CD4-positive, alpha-beta T cell (primary cell): ENCODE results near the gene AGAP9. TPM values are rescaled to one million over a fixed set of nuclear protein-coding genes. Genes with fewer than 3 reads are reported as not detected.
"Not testable (repeated sequence)": the region's sequence is repeated elsewhere in the genome, so short reads cannot be mapped to it uniquely, and the experiment has no call there.

Experiments
- ATAC-seq: fragments of 200-7000 bp; cut with Tn5 transposase; one replicate; pipeline ENCODE4 v1.10.0; 2022; ENCODE audit warnings: mild to moderate bottlenecking; ENCODE audit not compliant: poor library complexity
- CTCF ChIA-PET: fragments of 350-600 bp; sonication (Branson Sonifier 250); formaldehyde crosslinking; loops from one replicate; lab custom pipeline; 2021; ENCODE audit warnings: antibody characterized with exemption, inconsistent platforms; lab: Charles Lee
- POLR2A ChIA-PET: fragments of 350-600 bp; sonication (Branson Sonifier 250); formaldehyde crosslinking; loops from one replicate; lab custom pipeline; 2021; ENCODE audit warnings: antibody characterized with exemption, inconsistent platforms; lab: Charles Lee
- DNase-seq, 14 experiments: peaks; one replicate each; pipeline ENCODE4 v3.0.0-alpha.2; 2013 to 2020; ENCODE audit warnings: mixed read lengths in 2 of 14
- H3K27ac ChIP-seq, 2 donors: one replicate each; pipeline versions ENCODE4 v1.5.1 to v1.7.0; 2013; ENCODE audit warnings: low read length in 2 of 2, low read depth in 1 of 2, mild to moderate bottlenecking in 1 of 2
- H3K27me3 ChIP-seq, 2 experiments: 1 replicate in 1 of 2; 2 replicates in 1 of 2; pipeline versions ENCODE4 v1.6.1 to v1.7.0; 2013; ENCODE audit warnings: low read length in 2 of 2, control low read depth in 1 of 2, mild to moderate bottlenecking in 1 of 2, moderate library complexity in 1 of 2; ENCODE audit not compliant: insufficient read depth in 2 of 2, control insufficient read depth in 1 of 2
- H3K36me3 ChIP-seq: one replicate; pipeline ENCODE4 v1.6.1; 2013; ENCODE audit warnings: low read length, control low read depth; ENCODE audit not compliant: insufficient read depth
- H3K4me1 ChIP-seq: one replicate; pipeline ENCODE4 v1.6.1; 2013; ENCODE audit warnings: low read length, control low read depth; ENCODE audit not compliant: insufficient read depth
- H3K4me3 ChIP-seq: one replicate; pipeline ENCODE4 v1.5.1; 2013; ENCODE audit warnings: mild to moderate bottlenecking, low read length, moderate library complexity
- H3K9me3 ChIP-seq, 2 experiments: 1 replicate in 1 of 2; 2 replicates in 1 of 2; pipeline versions ENCODE4 v1.6.1 to v1.7.0; 2013; ENCODE audit warnings: low read length in 2 of 2, mild to moderate bottlenecking in 2 of 2, control low read depth in 1 of 2, moderate library complexity in 1 of 2; ENCODE audit not compliant: control insufficient read depth in 1 of 2, insufficient read depth in 1 of 2
- H3K27ac Mint-ChIP-seq: one replicate; pipeline ENCODE4 v1.8.0; 2020; ENCODE audit warnings: mixed read lengths
- H3K27me3 Mint-ChIP-seq: one replicate; pipeline ENCODE4 v1.8.0; 2021; ENCODE audit warnings: mixed read lengths
- H3K36me3 Mint-ChIP-seq: one replicate; pipeline ENCODE4 v1.8.0; 2021; ENCODE audit warnings: low read depth, mixed read lengths
- H3K4me1 Mint-ChIP-seq: one replicate; pipeline ENCODE4 v1.8.0; 2021; ENCODE audit warnings: low read depth, mixed read lengths
- H3K4me3 Mint-ChIP-seq: one replicate; pipeline ENCODE4 v1.8.0; 2020; ENCODE audit warnings: mild to moderate bottlenecking, mixed read lengths
- H3K9me3 Mint-ChIP-seq: one replicate; pipeline ENCODE4 v1.8.0; 2020; ENCODE audit warnings: mixed read lengths
- intact Hi-C, 2 experiments: fragments of 100-400 bp; cut with DNase I in 1 of 2; cut with micrococcal nuclease in 1 of 2; formaldehyde crosslinking; loops; one replicate each; pipeline versions ENCODE4 v1.15.1 to v1.9.0; 2023 to 2025; cut with DNase I, micrococcal nuclease
- total RNA-seq, 174 experiments: library from RNA in 2 of 174; stranded (reverse) in 2 of 174; gene quantifications; one replicate each; pipeline ENCODE4 v1.2.3 and lab custom pipeline; 2021 to 2026
- TF ChIP-seq, protein P1 (sequence below): fragments of 200-600 bp; IDR thresholded peaks from one replicate; pipeline ENCODE4 v1.8.0; 2022; ENCODE audit warnings: antibody characterized with exemption, mild to moderate bottlenecking

Gene AGAP9
- total RNA-seq, 2 experiments from 2014 or later = 5.4 to 6.5 TPM

DNA sequence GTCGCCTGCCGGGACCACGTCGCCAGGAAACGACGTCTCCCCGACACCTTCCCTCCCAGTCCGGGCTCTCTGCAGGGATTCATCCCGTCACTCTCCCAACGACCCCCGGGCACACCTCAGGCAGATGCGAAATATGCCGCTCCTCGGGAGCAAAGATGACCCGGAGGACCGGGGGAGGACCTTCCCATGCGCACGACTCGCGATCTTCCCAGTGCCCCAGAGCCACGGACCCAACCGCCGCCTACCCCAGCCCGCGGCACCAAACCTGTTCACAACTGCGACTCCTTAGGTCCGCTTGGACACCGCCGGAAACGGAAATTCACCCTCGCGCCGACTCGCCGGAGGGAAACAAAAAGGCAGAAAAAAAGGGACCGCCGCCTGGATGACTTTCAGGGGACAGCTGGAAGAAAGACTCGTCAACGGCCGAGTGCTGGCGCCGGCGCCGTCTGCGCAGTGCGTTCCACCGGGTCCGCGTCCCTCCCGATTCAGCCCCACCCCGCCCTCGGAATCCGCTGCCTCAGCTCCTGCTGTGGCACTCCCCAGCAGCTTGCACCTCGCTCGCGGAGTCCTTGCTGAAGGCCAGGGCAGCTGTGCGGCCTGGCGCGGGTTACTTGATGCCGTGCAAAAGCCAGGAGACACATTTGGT, 29.9 kb upstream of the AGAP9 start:
- Histone ChIP-seq H3K4me3 (peak overlapping the region; percentile 70), H3K27ac (peak overlapping the region; percentile 13 to 66)
- H3K36me3 Mint-ChIP-seq, H3K4me1 ChIP-seq, intact Hi-C loops, CTCF ChIA-PET, H3K27me3 Mint-ChIP-seq, H3K4me1 Mint-ChIP-seq, H3K27me3 ChIP-seq, H3K36me3 ChIP-seq, POLR2A ChIA-PET, H3K9me3 Mint-ChIP-seq, H3K9me3 ChIP-seq: not testable (repeated sequence)
- DNase-seq (peak; percentile 58 to 81 (median 69)), ATAC-seq (peak; percentile 81)
- peak overlapping the region; percentile 98 for H3K4me3 Mint-ChIP-seq
- H3K27ac Mint-ChIP-seq = peak overlapping the region; percentile 85

DNA sequence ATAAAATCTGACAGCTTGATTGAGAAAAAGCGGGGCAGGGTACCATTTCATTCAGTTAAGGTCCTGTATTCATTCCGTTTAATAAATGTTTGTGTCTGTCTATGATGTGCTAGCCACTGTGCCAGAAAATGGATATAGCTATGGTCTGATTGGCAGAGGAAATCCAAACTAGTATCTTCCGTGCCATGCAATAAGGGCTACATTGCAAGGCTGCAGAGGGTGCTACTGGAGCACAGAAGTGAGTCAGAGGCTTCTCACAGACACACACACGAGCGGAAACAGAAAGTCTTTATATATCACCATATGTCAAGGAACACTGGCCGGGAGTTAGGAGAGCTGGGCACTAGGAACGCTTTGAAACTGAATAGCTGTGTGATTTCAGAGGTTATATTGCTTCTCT, 29.3 kb upstream of the AGAP9 start:
- peak overlapping the region in 1 of 2 donors; percentile 66 for H3K27ac ChIP-seq
- H3K27me3 Mint-ChIP-seq, POLR2A ChIA-PET, H3K27me3 ChIP-seq, H3K4me1 ChIP-seq, H3K36me3 ChIP-seq, H3K36me3 Mint-ChIP-seq, H3K9me3 ChIP-seq, CTCF ChIA-PET, H3K9me3 Mint-ChIP-seq, H3K4me1 Mint-ChIP-seq, intact Hi-C loops: not testable (repeated sequence)
- Mint-ChIP-seq H3K4me3 (peak overlapping the region; percentile 98), H3K27ac (peak overlapping the region; percentile 85)
- peak overlapping the region; percentile 70 for H3K4me3 ChIP-seq
- peak; percentile 77 for ATAC-seq
- TF ChIP-seq, protein P1, sequence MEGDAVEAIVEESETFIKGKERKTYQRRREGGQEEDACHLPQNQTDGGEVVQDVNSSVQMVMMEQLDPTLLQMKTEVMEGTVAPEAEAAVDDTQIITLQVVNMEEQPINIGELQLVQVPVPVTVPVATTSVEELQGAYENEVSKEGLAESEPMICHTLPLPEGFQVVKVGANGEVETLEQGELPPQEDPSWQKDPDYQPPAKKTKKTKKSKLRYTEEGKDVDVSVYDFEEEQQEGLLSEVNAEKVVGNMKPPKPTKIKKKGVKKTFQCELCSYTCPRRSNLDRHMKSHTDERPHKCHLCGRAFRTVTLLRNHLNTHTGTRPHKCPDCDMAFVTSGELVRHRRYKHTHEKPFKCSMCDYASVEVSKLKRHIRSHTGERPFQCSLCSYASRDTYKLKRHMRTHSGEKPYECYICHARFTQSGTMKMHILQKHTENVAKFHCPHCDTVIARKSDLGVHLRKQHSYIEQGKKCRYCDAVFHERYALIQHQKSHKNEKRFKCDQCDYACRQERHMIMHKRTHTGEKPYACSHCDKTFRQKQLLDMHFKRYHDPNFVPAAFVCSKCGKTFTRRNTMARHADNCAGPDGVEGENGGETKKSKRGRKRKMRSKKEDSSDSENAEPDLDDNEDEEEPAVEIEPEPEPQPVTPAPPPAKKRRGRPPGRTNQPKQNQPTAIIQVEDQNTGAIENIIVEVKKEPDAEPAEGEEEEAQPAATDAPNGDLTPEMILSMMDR = peak; percentile 23
- peak in 13 of 14 experiments; percentile 8 to 66 (median 31) for DNase-seq

DNA sequence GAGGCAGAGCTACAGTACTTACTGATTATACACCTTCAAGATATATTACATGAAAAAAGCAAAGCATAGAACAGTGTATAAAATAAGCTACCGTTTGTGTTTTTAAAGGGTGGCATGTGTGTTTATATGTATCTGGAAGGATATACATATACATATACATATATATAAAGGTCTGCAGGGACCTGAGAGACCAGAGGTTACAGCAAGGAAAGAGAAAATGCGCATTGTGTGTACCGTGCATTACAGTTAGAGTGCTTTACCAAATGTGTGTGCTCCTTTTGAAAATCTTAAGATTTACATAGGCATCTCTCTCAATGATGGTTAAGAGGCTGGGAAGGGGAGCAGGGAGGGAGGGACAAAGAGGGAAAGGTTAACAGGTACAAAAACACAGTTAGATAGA, 23.8 kb upstream of the AGAP9 start:
- H3K36me3 Mint-ChIP-seq, H3K27ac ChIP-seq, intact Hi-C loops, DNase-seq, POLR2A ChIA-PET, H3K4me1 Mint-ChIP-seq, H3K4me1 ChIP-seq, H3K4me3 ChIP-seq, H3K36me3 ChIP-seq, H3K27me3 ChIP-seq, H3K27me3 Mint-ChIP-seq, ATAC-seq, H3K9me3 Mint-ChIP-seq, H3K27ac Mint-ChIP-seq, H3K9me3 ChIP-seq, H3K4me3 Mint-ChIP-seq, CTCF ChIA-PET: not testable (repeated sequence)

DNA sequence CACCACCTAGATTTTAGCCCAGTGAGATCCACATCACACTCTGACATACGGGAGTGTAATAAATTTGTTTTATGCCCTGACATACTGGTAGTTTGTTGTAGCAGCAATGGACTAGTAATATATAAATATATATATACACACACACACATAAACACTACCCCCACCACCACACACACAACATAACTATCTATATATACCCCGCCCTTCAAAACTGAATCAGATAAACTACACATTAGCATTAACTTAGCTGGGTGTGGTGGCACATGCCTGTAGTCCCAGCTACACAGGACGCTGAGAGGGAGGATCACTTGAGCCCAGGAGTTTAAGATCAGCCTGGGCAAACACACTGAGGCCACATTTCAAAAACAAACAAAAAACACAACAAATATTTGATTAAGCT, 13.0 kb upstream of the AGAP9 start:
- H3K4me1 ChIP-seq = not testable (repeated sequence)

DNA sequence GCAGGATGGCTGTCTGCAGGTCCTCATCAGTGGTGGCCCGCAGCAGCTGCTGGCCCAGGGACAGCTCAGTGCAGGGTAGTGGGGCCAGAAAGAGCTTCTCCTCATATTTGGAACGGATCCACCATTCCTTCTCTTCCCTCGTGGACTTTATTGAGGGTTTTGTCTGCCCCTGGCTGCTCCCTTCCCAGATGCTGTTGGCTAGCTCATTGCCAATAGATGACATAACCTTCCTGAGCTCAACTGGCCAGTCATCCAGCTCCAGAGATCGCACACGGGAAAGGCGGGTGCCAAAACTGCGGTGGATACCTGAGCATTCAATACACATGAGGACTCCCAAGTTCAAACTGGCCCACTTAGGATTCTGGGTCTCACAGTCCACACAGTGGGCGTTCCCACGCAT, 21.1 kb downstream of the AGAP9 start:
- H3K4me3 Mint-ChIP-seq, H3K4me1 ChIP-seq, H3K36me3 ChIP-seq, DNase-seq, ATAC-seq, H3K27me3 Mint-ChIP-seq, H3K36me3 Mint-ChIP-seq, H3K27ac Mint-ChIP-seq, POLR2A ChIA-PET, H3K4me1 Mint-ChIP-seq, H3K27ac ChIP-seq, H3K9me3 Mint-ChIP-seq, intact Hi-C loops, CTCF ChIA-PET, H3K4me3 ChIP-seq, H3K9me3 ChIP-seq, H3K27me3 ChIP-seq: not testable (repeated sequence)

More for the DNA sequence above, 13.0 kb upstream of the AGAP9 start:
- H3K36me3 ChIP-seq, H3K9me3 Mint-ChIP-seq, H3K27me3 ChIP-seq, H3K36me3 Mint-ChIP-seq, H3K4me1 Mint-ChIP-seq, H3K27ac Mint-ChIP-seq, DNase-seq, H3K27me3 Mint-ChIP-seq, ATAC-seq, H3K27ac ChIP-seq, intact Hi-C loops, CTCF ChIA-PET, H3K4me3 Mint-ChIP-seq, H3K9me3 ChIP-seq, H3K4me3 ChIP-seq, POLR2A ChIA-PET: not testable (repeated sequence)

DNA sequence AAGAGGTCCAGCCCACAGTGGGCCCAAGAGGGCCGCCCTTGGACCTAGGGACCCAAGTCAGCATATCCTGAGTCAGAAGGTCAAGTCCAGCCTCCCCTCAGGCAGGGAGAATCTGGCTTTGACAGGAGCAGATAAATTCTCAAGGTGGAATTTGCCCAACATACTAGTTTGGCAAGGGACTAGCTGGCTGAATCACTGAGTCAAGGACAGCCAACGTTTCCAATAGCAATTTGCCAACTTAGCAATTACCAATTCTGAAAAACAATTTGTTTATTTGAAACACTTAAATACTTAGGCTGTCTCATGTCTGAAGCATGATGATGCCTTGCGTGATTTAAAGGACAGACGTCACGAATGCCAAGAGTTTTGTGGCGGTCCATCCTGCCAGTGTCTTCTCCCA, 29.2 kb downstream of the AGAP9 start:
- H3K27ac Mint-ChIP-seq, DNase-seq, H3K4me1 ChIP-seq, POLR2A ChIA-PET, H3K4me3 Mint-ChIP-seq, CTCF ChIA-PET, H3K27ac ChIP-seq, H3K27me3 Mint-ChIP-seq, H3K36me3 ChIP-seq, H3K36me3 Mint-ChIP-seq, H3K4me3 ChIP-seq, ATAC-seq, H3K4me1 Mint-ChIP-seq, intact Hi-C loops, H3K27me3 ChIP-seq, H3K9me3 ChIP-seq, H3K9me3 Mint-ChIP-seq: not testable (repeated sequence)
